H9 (cell line): Measurements from ENCODE around the gene LRP1B. TPM values are rescaled to one million over a fixed set of nuclear protein-coding genes. Genes with fewer than 3 reads are reported as not detected.

Experiments used
- DNase-seq: peaks from one replicate; pipeline ENCODE4 v3.0.0-alpha.2; 2017
- H2AFZ ChIP-seq: one replicate; pipeline ENCODE4 v1.6.1; 2013; ENCODE audit warnings: mild to moderate bottlenecking, low read length, control low read depth, moderate library complexity
- H2AK5ac ChIP-seq: 2 replicates; pipeline ENCODE4 v1.6.1; 2013; ENCODE audit warnings: low read length, control low read depth, mixed read lengths; ENCODE audit not compliant: insufficient read length
- H2BK120ac ChIP-seq: one replicate; pipeline ENCODE4 v1.6.1; 2013; ENCODE audit warnings: low read depth, mild to moderate bottlenecking, low read length, control low read depth, inconsistent platforms; ENCODE audit not compliant: poor library complexity, severe bottlenecking
- H2BK12ac ChIP-seq: 2 replicates; pipeline ENCODE4 v1.6.1; 2013; ENCODE audit warnings: low read length, control low read depth, mixed read lengths, low read depth; ENCODE audit not compliant: insufficient read length
- H2BK15ac ChIP-seq: 2 replicates; pipeline ENCODE4 v1.6.1; 2013; ENCODE audit warnings: low read depth, low read length, control low read depth
- H2BK20ac ChIP-seq: one replicate; pipeline ENCODE4 v1.6.1; 2013; ENCODE audit warnings: low read depth, mild to moderate bottlenecking, low read length, control low read depth, inconsistent platforms; ENCODE audit not compliant: poor library complexity, severe bottlenecking
- H2BK5ac ChIP-seq: 2 replicates; pipeline ENCODE4 v1.6.1; 2013; ENCODE audit warnings: low read length, control low read depth, mixed read lengths; ENCODE audit not compliant: insufficient read length
- H3K14ac ChIP-seq: 2 replicates; pipeline ENCODE4 v1.6.1; 2013; ENCODE audit warnings: low read length, control low read depth; ENCODE audit not compliant: insufficient read depth
- H3K18ac ChIP-seq: 2 replicates; pipeline ENCODE4 v1.6.1; 2013; ENCODE audit warnings: low read depth, mild to moderate bottlenecking, mixed read lengths, low read length, control low read depth; ENCODE audit not compliant: insufficient read length
- H3K23ac ChIP-seq: 2 replicates; pipeline ENCODE4 v1.6.1; 2013; ENCODE audit warnings: low read length, control low read depth, mixed read lengths, low read depth; ENCODE audit not compliant: insufficient read length
- H3K23me2 ChIP-seq: 2 replicates; pipeline ENCODE4 v1.6.1; 2013; ENCODE audit warnings: low read depth, mild to moderate bottlenecking, mixed read lengths, low read length, control low read depth; ENCODE audit not compliant: insufficient read length, poor library complexity, severe bottlenecking
- H3K27ac ChIP-seq: 2 replicates; pipeline ENCODE4 v1.5.1; 2013; ENCODE audit warnings: low read length, control low read depth, mixed read lengths, low read depth; ENCODE audit not compliant: insufficient read length
- H3K27me3 ChIP-seq: 2 replicates; pipeline ENCODE4 v1.6.1; 2013; ENCODE audit warnings: low read length, control low read depth, inconsistent platforms; ENCODE audit not compliant: insufficient read depth
- H3K4ac ChIP-seq: 2 replicates; pipeline ENCODE4 v1.6.1; 2013; ENCODE audit warnings: low read depth, mild to moderate bottlenecking, control low read depth, inconsistent platforms, low read length, moderate library complexity
- H3K4me1 ChIP-seq: 2 replicates; pipeline ENCODE4 v1.6.1; 2013; ENCODE audit warnings: low read length, control low read depth, inconsistent platforms; ENCODE audit not compliant: insufficient read depth
- H3K4me2 ChIP-seq: 2 replicates; pipeline ENCODE4 v1.6.1; 2013; ENCODE audit warnings: low read length, control low read depth, mixed read lengths; ENCODE audit not compliant: insufficient read length, insufficient read depth
- H3K56ac ChIP-seq: 2 replicates; pipeline ENCODE4 v1.6.1; 2013; ENCODE audit warnings: low read depth, mild to moderate bottlenecking, mixed read lengths, low read length, control low read depth; ENCODE audit not compliant: insufficient read length
- H3K79me1 ChIP-seq: 2 replicates; pipeline ENCODE4 v1.6.1; 2013; ENCODE audit warnings: low read depth, mild to moderate bottlenecking, moderate library complexity, low read length, control low read depth, inconsistent platforms; ENCODE audit not compliant: insufficient read depth, poor library complexity, severe bottlenecking
- H3K79me2 ChIP-seq: 2 replicates; pipeline ENCODE4 v1.6.1; 2013; ENCODE audit warnings: low read length, control low read depth, inconsistent platforms; ENCODE audit not compliant: insufficient read depth
- H3K9ac ChIP-seq: 2 replicates; pipeline ENCODE4 v1.6.1; 2013; ENCODE audit warnings: low read length, control low read depth, mixed read lengths; ENCODE audit not compliant: insufficient read length; ENCODE audit errors: extremely low read depth
- H3K9me3 ChIP-seq: one replicate; pipeline ENCODE4 v1.6.1; 2013; ENCODE audit warnings: low read depth, low read length, inconsistent platforms; ENCODE audit not compliant: control insufficient read depth
- H3T11ph ChIP-seq: one replicate; pipeline ENCODE4 v1.6.1; 2013; ENCODE audit warnings: mild to moderate bottlenecking, low read length, control low read depth, inconsistent platforms
- H4K20me1 ChIP-seq: one replicate; pipeline ENCODE4 v1.6.1; 2013; ENCODE audit not compliant: control insufficient read depth, insufficient read length, insufficient read depth
- H4K5ac ChIP-seq: 2 replicates; pipeline ENCODE4 v1.6.1; 2013; ENCODE audit warnings: low read depth, mild to moderate bottlenecking, mixed read lengths, low read length, control low read depth; ENCODE audit not compliant: insufficient read length
- H4K8ac ChIP-seq: replicated peaks from 2 replicates; pipeline ENCODE4 v1.6.1; 2013; ENCODE audit warnings: low read length, control low read depth, mixed read lengths, low read depth; ENCODE audit not compliant: insufficient read length
- H4K91ac ChIP-seq: 2 replicates; pipeline ENCODE4 v1.6.1; 2013; ENCODE audit warnings: low read depth, mild to moderate bottlenecking, moderate library complexity, mixed read lengths, low read length, control low read depth; ENCODE audit not compliant: insufficient read length
- H3K27ac Mint-ChIP-seq, 3 experiments: 2 replicates in 2 of 3; 3 replicates in 1 of 3; pipeline ENCODE4 v1.8.0; 2020 to 2021; ENCODE audit warnings: mixed read lengths in 3 of 3, mild to moderate bottlenecking in 1 of 3, moderate library complexity in 1 of 3
- H3K27me3 Mint-ChIP-seq: 2 replicates; pipeline ENCODE4 v1.8.0; 2021; ENCODE audit warnings: low read depth, mild to moderate bottlenecking, moderate library complexity, mixed read lengths
- H3K36me3 Mint-ChIP-seq, 3 experiments: 2 replicates in 2 of 3; 3 replicates in 1 of 3; pipeline ENCODE4 v1.8.0; 2020 to 2021; ENCODE audit warnings: low read depth in 3 of 3, mixed read lengths in 3 of 3; ENCODE audit not compliant: insufficient read depth in 1 of 3
- H3K4me1 Mint-ChIP-seq, 2 experiments: 2 replicates each; pipeline ENCODE4 v1.8.0; 2020; ENCODE audit warnings: mixed read lengths in 2 of 2
- H3K4me3 Mint-ChIP-seq, 2 experiments: 2 replicates in 1 of 2; 3 replicates in 1 of 2; pipeline ENCODE4 v1.8.0; 2020 to 2021; ENCODE audit warnings: mild to moderate bottlenecking in 2 of 2, mixed read lengths in 2 of 2, moderate library complexity in 1 of 2
- H3K9me3 Mint-ChIP-seq, 2 experiments: 2 replicates in 1 of 2; 3 replicates in 1 of 2; pipeline ENCODE4 v1.8.0; 2020; ENCODE audit warnings: mild to moderate bottlenecking in 2 of 2, mixed read lengths in 2 of 2, moderate library complexity in 1 of 2
- CTCF ChIP-seq: fragments of 200-600 bp; sonication (generic); conservative IDR thresholded peaks from 3 replicates; pipeline ENCODE4 v1.8.0; 2021; ENCODE audit warnings: antibody characterized with exemption, mild to moderate bottlenecking
- WGBS: extraction: QIAGEN DNeasy Blood & Tissue Kit; methylation state at CpG from one replicate; pipeline ENCODE4 v1.1.7; 2013; ENCODE audit warnings: missing lambda C conversion rate, low lambda C conversion rate, mixed read lengths; ENCODE audit not compliant: insufficient read length; ENCODE audit errors: extremely low coverage; 5-methylcytosine and 5-hydroxymethylcytosine counted together
- total RNA-seq: library from RNA; stranded (reverse); gene quantifications from 2 replicates; pipeline ENCODE4 v1.2.1, GENCODE V29; 2021

LRP1B gene
- total RNA-seq, 1 experiment from 2014 or later = not detected

GRCh38 chr2:140892436-140892835, 1238.4 kb downstream of the LRP1B start:
- peaks cover 4% of the 10 kb centered on the region for H3K27me3 Mint-ChIP-seq

More at GRCh38 chr2:140892436-140892835, 1238.4 kb downstream of the LRP1B start:
- DNase-seq = no peak
- Histone ChIP-seq H3K27me3 (no peaks in the 10 kb centered on the region), H2AK5ac (no peak overlapping the region), H3K9ac (no peak overlapping the region), H3K4me1 (no peaks in the 10 kb centered on the region), H3K79me2 (no peaks in the 10 kb centered on the region), H2BK120ac (no peak overlapping the region), H3K14ac (no peak overlapping the region), H3K18ac (no peak overlapping the region), H3K9me3 (no peaks in the 10 kb centered on the region), H3K23me2 (peaks cover 4% of the 10 kb centered on the region), H4K8ac (no peak overlapping the region), H2BK5ac (no peak overlapping the region), H3K79me1 (no peaks in the 10 kb centered on the region), H2BK15ac (no peak overlapping the region), H3T11ph (no peak overlapping the region), H4K20me1 (no peaks in the 10 kb centered on the region), H3K23ac (no peak overlapping the region), H2BK12ac (no peak overlapping the region), H3K27ac (no peak overlapping the region), H3K56ac (no peak overlapping the region), H2AFZ (no peak overlapping the region), H4K5ac (no peak overlapping the region), H4K91ac (no peak overlapping the region), H2BK20ac (no peak overlapping the region), H3K4me2 (no peak overlapping the region), H3K4ac (no peak overlapping the region)
- Mint-ChIP-seq H3K4me1 (peaks cover 28 to 29% of the 10 kb centered on the region in 2 experiments), H3K36me3 (peaks cover 0 to 5% (median 0%) of the 10 kb centered on the region in 3 experiments; a peak in 2 of 7 replicates), H3K27ac (no peak overlapping the region), H3K9me3 (no peaks in the 10 kb centered on the region; a peak in 1 of 5 replicates), H3K4me3 (no peak overlapping the region)
- no peak for TF ChIP-seq CTCF
- WGBS = no CpG with 5 or more reads among the region's 5 CpGs
